T-helper 22 cell (primary cell): ENCODE measurements around the gene NBEAL2.

Experiments used
- DNase-seq: peaks from one replicate; pipeline ENCODE4 v3.0.0-alpha.2; 2020; ENCODE audit warnings: low read depth

Gene NBEAL2

GRCh38 chr3:47042231-47042791 lies 62.8 kb downstream of the NBEAL2 start:
- no peak for DNase-seq

DNA sequence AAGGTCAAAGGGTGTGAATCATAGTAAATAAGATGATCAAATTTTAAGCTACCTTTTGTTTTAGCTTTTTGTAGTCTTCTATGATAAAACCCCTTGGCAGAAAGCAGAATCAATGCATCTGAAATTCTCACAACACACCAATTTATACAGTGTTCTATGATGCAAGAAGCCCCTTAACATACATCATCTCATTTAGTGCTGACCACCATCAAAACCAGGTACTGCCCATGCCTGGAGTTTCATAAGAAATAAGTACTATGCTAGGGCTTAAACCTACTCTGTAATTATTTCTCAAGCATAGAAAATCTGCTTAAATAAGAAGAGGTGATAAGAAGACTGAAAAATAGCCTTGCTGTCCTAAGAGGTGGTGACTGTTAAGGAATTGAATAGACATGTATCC lies 67.6 kb downstream of the NBEAL2 start:
- DNase-seq, result no peak

DNA sequence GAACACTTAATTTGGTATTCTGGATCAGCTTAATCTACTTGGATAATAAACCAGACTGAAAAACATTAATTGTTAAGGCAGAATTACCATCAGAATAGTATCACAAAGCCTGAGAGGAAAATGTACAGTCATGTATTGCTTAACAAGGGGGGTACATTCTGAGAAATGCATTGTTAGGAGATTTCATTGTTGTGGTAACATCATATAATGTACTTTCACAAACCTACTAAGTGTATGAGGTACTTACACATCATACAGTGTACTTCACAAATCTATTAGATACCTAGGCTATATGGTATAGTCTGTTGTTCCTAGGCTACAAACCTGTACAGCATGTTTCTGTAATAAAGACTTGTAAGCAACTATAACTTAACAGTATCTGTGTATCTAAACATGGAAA lies 68.2 kb downstream of the NBEAL2 start:
- no peak for DNase-seq

GRCh38 chr3:47054412-47054811 lies 74.9 kb downstream of the NBEAL2 start:
- DNase-seq, result no peak

GRCh38 chr3:47056705-47057104 lies 77.2 kb downstream of the NBEAL2 start:
- DNase-seq, result no peak

- DNase-seq, result peak; percentile 63
Observed at GRCh38 chr3:47057212-47057671, 77.8 kb downstream of the NBEAL2 start.
